Prostate gland (tissue), 2 donors: ENCODE data around the gene MORC2. TPM values are rescaled to one million over a fixed set of nuclear protein-coding genes. Genes with fewer than 3 reads are reported as not detected.

Experiments used
- DNase-seq: peaks from one replicate; pipeline ENCODE4 v3.0.0-alpha.2; 2019; ENCODE audit warnings: low spot score
- H3K27ac ChIP-seq, 2 donors: fragments of 200-600 bp; sonication (generic); 2 replicates each; pipeline ENCODE4 v1.5.1; 2017 to 2019
- H3K27me3 ChIP-seq: fragments of 200-600 bp; sonication (generic); replicated peaks from 2 replicates; pipeline ENCODE4 v1.5.1; 2019; ENCODE audit not compliant: insufficient read depth
- H3K36me3 ChIP-seq, 2 donors: fragments of 200-600 bp; sonication (generic); 1 replicate in 1 of 2; 2 replicates in 1 of 2; pipeline versions ENCODE4 v1.5.1 to v1.8.1; 2017 to 2019
- H3K4me1 ChIP-seq: fragments of 200-600 bp; sonication (generic); replicated peaks from 2 replicates; pipeline ENCODE4 v1.5.1; 2019
- H3K4me3 ChIP-seq, 2 donors: fragments of 200-600 bp; sonication (generic); 2 replicates each; pipeline ENCODE4 v1.5.1; 2017 to 2019
- H3K9me3 ChIP-seq: fragments of 200-600 bp; sonication (generic); 2 replicates; pipeline ENCODE4 v1.5.1; 2017
- CTCF ChIP-seq, 4 experiments: fragments of 200-600 bp in 2 of 4; fragments of 450-650 bp in 2 of 4; sonication (generic) in 2 of 4; IDR thresholded peaks; 1 replicate in 3 of 4; 2 replicates in 1 of 4; pipeline ENCODE4 v1.5.1; 2016 to 2019; ENCODE audit warnings: antibody characterized with exemption in 4 of 4, mild to moderate bottlenecking in 2 of 4, moderate library complexity in 2 of 4
- POLR2A ChIP-seq: fragments of 450-650 bp; IDR thresholded peaks from one replicate; pipeline ENCODE4 v1.6.1; 2016; ENCODE audit warnings: antibody characterized with exemption, mild to moderate bottlenecking
- POLR2AphosphoS5 ChIP-seq: sonication (generic); formaldehyde crosslinking; IDR thresholded peaks from one replicate; pipeline ENCODE4 v1.6.1; 2017; ENCODE audit warnings: antibody characterized with exemption
- WGBS: methylation state at CpG from one replicate; pipeline ENCODE4 v1.1.5; 2018; 5-methylcytosine and 5-hydroxymethylcytosine counted together
- intact Hi-C: fragments of 100-400 bp; cut with DNase I; formaldehyde crosslinking; loops from one replicate; pipeline ENCODE4 v1.14.2; 2022
- total RNA-seq, 2 donors: library from RNA; depleted of rRNA; stranded (reverse); fragments of >200 nt; gene quantifications; one replicate each; pipeline ENCODE4 v1.1.0, GENCODE V29; 2016

The MORC2 gene
- total RNA-seq, 2 donors from 2014 or later: 19.7 to 74.8 TPM

DNA sequence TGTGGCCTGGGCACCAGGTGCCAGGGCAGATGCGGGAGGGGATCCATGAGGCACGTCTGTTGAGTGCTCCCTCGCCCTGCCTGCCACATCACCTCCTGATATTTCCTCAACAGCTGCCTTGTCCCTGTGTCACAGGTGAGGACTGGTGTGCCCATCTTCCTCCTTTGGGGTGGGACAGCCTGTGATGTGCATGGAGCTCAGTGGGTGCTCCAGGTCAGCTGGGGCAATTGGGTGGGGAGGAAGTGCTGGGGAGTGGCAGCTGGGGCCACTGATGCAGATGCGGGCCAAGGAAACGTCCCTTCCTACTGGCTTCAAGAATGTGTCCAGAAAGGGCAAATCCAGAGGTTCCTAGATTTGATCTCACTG lies 83.6 kb downstream of the MORC2 start:
- Histone ChIP-seq H3K36me3 (no peaks in the 10 kb centered on the region), H3K4me1 (no peaks in the 10 kb centered on the region), H3K9me3 (no peaks in the 10 kb centered on the region), H3K27me3 (no peaks in the 10 kb centered on the region), H3K27ac (no peak overlapping the region), H3K4me3 (no peak overlapping the region)
- WGBS: 91% methylated on average over 5 of the region's 5 CpGs
- no peak for DNase-seq
- TF ChIP-seq POLR2AphosphoS5 (no peak), CTCF (IDR thresholded peaks at IDR 0.05) (no peak), POLR2A (no peak)
- intact Hi-C loops: no loop called here

GRCh38 chr22:30884211-30885000 lies 84.2 kb downstream of the MORC2 start:
- no peak for DNase-seq

DNA sequence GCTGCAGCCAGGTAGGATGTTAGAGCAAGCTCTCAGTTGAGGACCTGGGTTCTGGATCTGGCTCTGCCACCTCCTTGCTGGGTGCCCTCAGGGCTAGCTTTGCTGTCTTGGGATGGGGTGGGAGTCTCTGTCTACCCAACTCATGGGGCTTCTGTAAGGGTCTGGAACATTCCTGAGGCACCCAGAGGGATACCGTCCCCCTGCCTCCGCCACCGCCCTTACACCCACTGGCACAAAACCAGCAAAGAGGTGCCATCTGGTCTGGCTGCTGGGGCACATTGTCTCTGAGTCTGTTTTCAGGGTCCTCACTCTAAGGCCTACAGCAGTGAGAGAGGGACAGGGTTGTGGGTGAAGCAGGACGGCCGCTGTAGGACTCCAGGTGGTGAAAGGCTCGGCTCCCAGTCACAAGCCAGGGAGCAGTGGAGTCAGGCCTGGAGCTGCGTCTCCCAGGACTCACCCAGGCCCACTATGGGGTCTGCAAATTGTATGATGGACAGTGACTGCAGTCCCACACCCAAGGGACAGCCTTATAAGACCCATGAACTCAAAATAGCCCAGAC lies 84.9 kb downstream of the MORC2 start:
- no peaks in the 10 kb centered on the region for H3K36me3 ChIP-seq
- WGBS: 96% methylated on average over 6 of the region's 7 CpGs
- H3K9me3 ChIP-seq: no peaks in the 10 kb centered on the region
- no peaks in the 10 kb centered on the region for H3K27me3 ChIP-seq
- intact Hi-C loops: no loop called here
- no peak for TF ChIP-seq POLR2AphosphoS5
- no peak for TF ChIP-seq POLR2A
- no peak for TF ChIP-seq CTCF (IDR thresholded peaks at IDR 0.05)
- H3K4me3 ChIP-seq: no peak overlapping the region
- no peak overlapping the region for H3K27ac ChIP-seq
- no peaks in the 10 kb centered on the region for H3K4me1 ChIP-seq
- DNase-seq: no peak

More at GRCh38 chr22:30884211-30885000, 84.2 kb downstream of the MORC2 start:
- H3K4me3 ChIP-seq: no peak overlapping the region
- no peaks in the 10 kb centered on the region for H3K27me3 ChIP-seq
- WGBS: 88% methylated on average over 14 of the region's 18 CpGs
- H3K27ac ChIP-seq: no peak overlapping the region
- no peaks in the 10 kb centered on the region for H3K9me3 ChIP-seq
- TF ChIP-seq POLR2A: no peak
- no peak for TF ChIP-seq POLR2AphosphoS5
- TF ChIP-seq CTCF (IDR thresholded peaks at IDR 0.05): no peak
- no peaks in the 10 kb centered on the region for H3K4me1 ChIP-seq
- intact Hi-C loops: no loop called here
- no peaks in the 10 kb centered on the region for H3K36me3 ChIP-seq

- DNase-seq: no peak
- intact Hi-C loops: no loop called here
- Histone ChIP-seq H3K4me1 (no peaks in the 10 kb centered on the region), H3K27ac (no peak overlapping the region), H3K27me3 (no peaks in the 10 kb centered on the region), H3K9me3 (no peaks in the 10 kb centered on the region), H3K4me3 (no peak overlapping the region), H3K36me3 (no peaks in the 10 kb centered on the region)
- WGBS: 91% methylated on average over 4 of the region's 4 CpGs
- TF ChIP-seq POLR2A (no peak), POLR2AphosphoS5 (no peak), CTCF (IDR thresholded peaks at IDR 0.05) (no peak)
Observed at GRCh38 chr22:30882974-30883533, 85.5 kb downstream of the MORC2 start.
